ENCODE results near the gene ACO1. TPM values are rescaled to one million over a fixed set of nuclear protein-coding genes. Genes with fewer than 3 reads are reported as not detected.

Gene ACO1
- polyA plus RNA-seq, 1 donor from 2014 or later: 16.5 TPM

GRCh38 chr9:32389365-32389764 is 4.9 kb downstream of the ACO1 start:
- H3K36me3 ChIP-seq (ENCODE audit: insufficient read depth, low read length): no peaks in the 10 kb centered on the region
- H3K9me3 ChIP-seq (ENCODE audit: low read length): no peaks in the 10 kb centered on the region
- H3F3A ChIP-seq (ENCODE audit: insufficient read depth, low read length, poor library complexity, severe bottlenecking): no peaks in the 10 kb centered on the region
- no peaks in the 10 kb centered on the region for H3K9me2 ChIP-seq (ENCODE audit: insufficient read depth, low read length)
- no peak overlapping the region for H3K27ac ChIP-seq (ENCODE audit: low read length)
- no peaks in the 10 kb centered on the region for H4K20me1 ChIP-seq (ENCODE audit: insufficient read depth)
- no peak overlapping the region for H2AFZ ChIP-seq (ENCODE audit: low read depth, low read length)
- H3K4me2 ChIP-seq (ENCODE audit: low read length): no peak overlapping the region
- no peak for TF ChIP-seq REST (IDR thresholded peaks at IDR 0.05; ENCODE audit: borderline replicate concordance)
- TF ChIP-seq EZH2 (IDR thresholded peaks at IDR 0.05; ENCODE audit: borderline replicate concordance, insufficient read depth, low read length, poor library complexity, severe bottlenecking): no peak
- TF ChIP-seq MXI1 (conservative IDR thresholded peaks at IDR 0.05; ENCODE audit: poor library complexity, severe bottlenecking): no peak
- no peak for TF ChIP-seq CTCF (IDR thresholded peaks at IDR 0.05; ENCODE audit: poor library complexity, severe bottlenecking)
- TF ChIP-seq TAF1 (IDR thresholded peaks at IDR 0.05; ENCODE audit: low read depth): no peak
- H3K27me3 ChIP-seq (ENCODE audit: insufficient read depth, low read depth, low read length): no peaks in the 10 kb centered on the region
- no peak overlapping the region for H3K4me3 ChIP-seq (ENCODE audit: low read length)
- peaks cover 5% of the 10 kb centered on the region for H3K79me2 ChIP-seq (replicated peaks; ENCODE audit: insufficient read depth, low read length)
- H3K9ac ChIP-seq (ENCODE audit: low read length): no peak overlapping the region

- H3K79me2 ChIP-seq (replicated peaks; ENCODE audit: insufficient read depth, low read length): no peaks in the 10 kb centered on the region
- TF ChIP-seq TAF1 (IDR thresholded peaks at IDR 0.05; ENCODE audit: low read depth): no peak
- TF ChIP-seq CTCF (IDR thresholded peaks at IDR 0.05; ENCODE audit: poor library complexity, severe bottlenecking): no peak
- TF ChIP-seq EZH2 (IDR thresholded peaks at IDR 0.05; ENCODE audit: borderline replicate concordance, insufficient read depth, low read length, poor library complexity, severe bottlenecking): no peak
- TF ChIP-seq EP300 (conservative IDR thresholded peaks at IDR 0.05; ENCODE audit: poor library complexity, severe bottlenecking): no peak
- TF ChIP-seq REST (IDR thresholded peaks at IDR 0.05; ENCODE audit: borderline replicate concordance): no peak
- TF ChIP-seq RAD21 (conservative IDR thresholded peaks at IDR 0.05): no peak
- no peak for TF ChIP-seq POLR2AphosphoS5 (IDR thresholded peaks at IDR 0.05)
- no peak for TF ChIP-seq SMC3 (conservative IDR thresholded peaks at IDR 0.05; ENCODE audit: poor library complexity)
- no peak for TF ChIP-seq MXI1 (conservative IDR thresholded peaks at IDR 0.05; ENCODE audit: poor library complexity, severe bottlenecking)
- no peak overlapping the region for H3K4me2 ChIP-seq (ENCODE audit: low read length)
- no peak overlapping the region for H3K27ac ChIP-seq (ENCODE audit: low read length)
- H4K20me1 ChIP-seq (ENCODE audit: insufficient read depth): no peaks in the 10 kb centered on the region
- H3K9me3 ChIP-seq (ENCODE audit: low read length): no peaks in the 10 kb centered on the region
- no peaks in the 10 kb centered on the region for H3F3A ChIP-seq (ENCODE audit: insufficient read depth, low read length, poor library complexity, severe bottlenecking)
- no peak overlapping the region for H3K9ac ChIP-seq (ENCODE audit: low read length)
- no peak overlapping the region for H3K4me3 ChIP-seq (ENCODE audit: low read length)
- no peaks in the 10 kb centered on the region for H3K9me2 ChIP-seq (ENCODE audit: insufficient read depth, low read length)
- no peaks in the 10 kb centered on the region for H3K36me3 ChIP-seq (ENCODE audit: insufficient read depth, low read length)
- H3K27me3 ChIP-seq (ENCODE audit: insufficient read depth, low read depth, low read length): no peaks in the 10 kb centered on the region
- no peak overlapping the region for H2AFZ ChIP-seq (ENCODE audit: low read depth, low read length)
Measured at GRCh38 chr9:32393911-32394310, 9.5 kb downstream of the ACO1 start.

Data from neural cell (in vitro differentiated cells).